ENCODE measurements around the gene RAD9A.
A peak's percentile ranks its signal among the peaks of the same experiment; 100 is the strongest.

RAD9A gene

GRCh38 chr11:67356387-67356863, 35.4 kb upstream of the RAD9A start:
- H3K4me3 ChIP-seq: no peak overlapping the region
- peak overlapping the region in 19 of 21 experiments; percentile 4 to 100 (median 98) for H3K27ac ChIP-seq

- peak overlapping the region in 19 of 21 experiments; percentile 4 to 100 (median 98) for H3K27ac ChIP-seq
Observed at GRCh38 chr11:67356864-67357561, 34.8 kb upstream of the RAD9A start.

GRCh38 chr11:67357831-67358670, 33.7 kb upstream of the RAD9A start:
- H3K27ac ChIP-seq: peak overlapping the region in 3 of 21 experiments; percentile 45 to 97 (median 50)
- H3K4me3 ChIP-seq: no peak overlapping the region

More at GRCh38 chr11:67356864-67357561, 34.8 kb upstream of the RAD9A start:
- no peak overlapping the region for H3K4me3 ChIP-seq

GRCh38 chr11:67364169-67364568, 27.6 kb upstream of the RAD9A start:
- peak overlapping the region in 2 of 21 experiments; percentile 11 to 31 for H3K27ac ChIP-seq

GRCh38 chr11:67364783-67365722, 26.7 kb upstream of the RAD9A start:
- peak overlapping the region in 3 of 21 experiments; percentile 9 to 31 (median 11) for H3K27ac ChIP-seq
- H3K4me3 ChIP-seq: no peak overlapping the region

More at GRCh38 chr11:67364169-67364568, 27.6 kb upstream of the RAD9A start:
- H3K4me3 ChIP-seq: no peak overlapping the region

GRCh38 chr11:67365736-67366444, 25.9 kb upstream of the RAD9A start:
- Histone ChIP-seq H3K27ac (peak overlapping the region in 9 of 21 experiments; percentile 9 to 77 (median 48)), H3K4me3 (no peak overlapping the region)

- H3K27ac ChIP-seq: peak overlapping the region in 12 of 21 experiments; percentile 9 to 77 (median 41)
- no peak overlapping the region for H3K4me3 ChIP-seq
Observed at GRCh38 chr11:67366546-67366945, 25.2 kb upstream of the RAD9A start.

- no peak overlapping the region for H3K4me3 ChIP-seq
- H3K27ac ChIP-seq: peak overlapping the region in 12 of 21 experiments; percentile 9 to 77 (median 41)
Observed at GRCh38 chr11:67366961-67367760, 24.6 kb upstream of the RAD9A start.

GRCh38 chr11:67367761-67368227, 24.0 kb upstream of the RAD9A start:
- H3K27ac ChIP-seq: peak overlapping the region in 6 of 21 experiments; percentile 1 to 77 (median 60)
- no peak overlapping the region for H3K4me3 ChIP-seq

GRCh38 chr11:67368621-67369020, 23.2 kb upstream of the RAD9A start:
- Histone ChIP-seq H3K4me3 (no peak overlapping the region), H3K27ac (peak overlapping the region in 2 of 21 experiments; percentile 59 to 77)

GRCh38 chr11:67369275-67369674, 22.5 kb upstream of the RAD9A start:
- peak overlapping the region in 2 of 21 experiments; percentile 5 to 96 for H3K27ac ChIP-seq

GRCh38 chr11:67369801-67370284, 21.9 kb upstream of the RAD9A start:
- peak overlapping the region in 3 of 21 experiments; percentile 5 to 96 (median 37) for H3K27ac ChIP-seq

More at GRCh38 chr11:67369275-67369674, 22.5 kb upstream of the RAD9A start:
- H3K4me3 ChIP-seq: no peak overlapping the region

GRCh38 chr11:67370351-67371076, 21.3 kb upstream of the RAD9A start:
- Histone ChIP-seq H3K4me3 (no peak overlapping the region), H3K27ac (peak overlapping the region in 5 of 21 experiments; percentile 5 to 98 (median 93))

More at GRCh38 chr11:67369801-67370284, 21.9 kb upstream of the RAD9A start:
- no peak overlapping the region for H3K4me3 ChIP-seq

- Histone ChIP-seq H3K27ac (peak overlapping the region in 12 of 21 experiments; percentile 5 to 99 (median 94)), H3K4me3 (peak overlapping the region in 2 of 7 experiments; percentile 76 to 79)
Observed at GRCh38 chr11:67371189-67371910, 20.4 kb upstream of the RAD9A start.

GRCh38 chr11:67371911-67372320, 19.9 kb upstream of the RAD9A start:
- Histone ChIP-seq H3K4me3 (peak overlapping the region; percentile 65 to 91 (median 76)), H3K27ac (peak overlapping the region in 17 of 21 experiments; percentile 81 to 99 (median 93))
